ENCODE data around the gene ZBTB5.
A peak's percentile ranks its signal among the peaks of the same experiment; 100 is the strongest.
"Not testable (repeated sequence)": the region's sequence is repeated elsewhere in the genome, so short reads cannot be mapped to it uniquely, and the experiment has no call there.

The ZBTB5 gene

GRCh38 chr9:37406603-37407401, 58.4 kb downstream of the ZBTB5 start:
- no peak for DNase-seq (ENCODE audit: low spot score)

DNA sequence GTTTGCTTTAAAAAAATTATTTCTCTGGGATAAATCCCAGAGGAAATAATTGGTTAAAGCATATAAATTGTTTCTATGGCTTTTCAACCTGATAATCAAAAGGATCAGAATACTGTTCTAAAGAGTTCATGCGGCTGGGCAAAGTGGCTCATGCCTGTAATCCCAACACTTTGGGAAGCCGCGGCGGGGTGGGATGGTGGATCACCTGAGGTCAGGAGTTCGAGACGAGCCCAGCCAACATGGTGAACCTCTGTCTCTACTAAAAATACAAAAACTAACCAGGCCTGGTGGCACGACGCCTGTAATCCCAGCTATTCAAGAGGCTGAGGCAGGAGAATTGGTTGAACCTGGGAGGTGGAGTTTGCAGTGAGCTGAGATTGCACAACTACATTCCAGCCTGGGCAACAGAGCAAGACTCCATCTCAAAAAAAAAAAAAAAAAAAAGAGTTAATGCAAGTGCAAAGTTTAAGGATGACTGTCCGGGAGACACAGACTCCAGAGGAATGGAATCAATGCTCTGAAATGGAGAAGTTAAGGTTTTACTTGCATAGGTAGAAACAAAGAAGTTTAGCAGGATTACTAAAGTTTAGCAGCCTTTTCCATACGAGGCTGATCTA, 59.4 kb downstream of the ZBTB5 start:
- DNase-seq (ENCODE audit: low spot score) = no peak

GRCh38 chr9:37405350-37405749, 59.9 kb downstream of the ZBTB5 start:
- DNase-seq (ENCODE audit: low spot score) = no peak

DNA sequence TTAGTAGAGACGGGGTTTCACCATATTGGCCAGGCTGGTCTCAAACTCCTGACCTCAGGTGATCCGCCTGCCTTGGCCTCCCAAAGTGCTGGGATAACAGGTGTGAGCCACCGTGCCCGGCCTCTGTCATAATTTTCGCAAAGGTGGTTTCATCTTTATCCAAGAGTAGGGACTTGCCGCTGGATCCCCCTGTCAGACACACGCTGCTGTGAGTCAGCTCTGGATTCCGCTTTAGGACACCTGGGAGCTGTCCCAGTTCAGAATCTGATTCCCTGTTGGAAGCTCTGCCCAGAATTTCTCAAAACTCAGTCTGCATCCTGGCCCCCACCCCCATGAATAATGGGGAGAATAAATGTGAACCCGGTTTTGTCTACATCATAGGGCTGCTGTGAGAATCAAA, 60.7 kb downstream of the ZBTB5 start:
- no peak for DNase-seq (ENCODE audit: low spot score)

GRCh38 chr9:37399336-37399735, 65.9 kb downstream of the ZBTB5 start:
- DNase-seq (ENCODE audit: low spot score) = no peak

GRCh38 chr9:37398464-37399025, 66.7 kb downstream of the ZBTB5 start:
- no peak for DNase-seq (ENCODE audit: low spot score)

DNA sequence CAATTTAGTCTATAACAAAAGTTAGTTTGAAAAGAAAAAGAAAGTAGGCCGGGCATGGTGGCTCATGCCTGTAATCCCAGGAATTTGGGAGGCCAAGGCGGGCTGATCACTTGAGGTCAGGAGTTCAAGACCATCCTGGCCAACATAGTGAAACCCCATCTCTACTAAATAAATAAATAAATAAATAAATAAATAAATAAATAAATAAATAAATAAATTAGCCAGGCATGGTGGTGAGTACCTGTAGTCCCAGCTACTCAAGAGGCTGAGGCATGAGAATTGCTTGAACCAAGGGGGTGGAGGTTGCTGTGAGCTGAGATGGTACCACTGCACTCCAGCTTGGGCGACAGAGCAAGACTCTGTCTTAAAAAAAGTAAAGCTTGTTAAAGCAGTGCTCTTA, 67.3 kb downstream of the ZBTB5 start:
- DNase-seq (ENCODE audit: low spot score) = not testable (repeated sequence)

DNA sequence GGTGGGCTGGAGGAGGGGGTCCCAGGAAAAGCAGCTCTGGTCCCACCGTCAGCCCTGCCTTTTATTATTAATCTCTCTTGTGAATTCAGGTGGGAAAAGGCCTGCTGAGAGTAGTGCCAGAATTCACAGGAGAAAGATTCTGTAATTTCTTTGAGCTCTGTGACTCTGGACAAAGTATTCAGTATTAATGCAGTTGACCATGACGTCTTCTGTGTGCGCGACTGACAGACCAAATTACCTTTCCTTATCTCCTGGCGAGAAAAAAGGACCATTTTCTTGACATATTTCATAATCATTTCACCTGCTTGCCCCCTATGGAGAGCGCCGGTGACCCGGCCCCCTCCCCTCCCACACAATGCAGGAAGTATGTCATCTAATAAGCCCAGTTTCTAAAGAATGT, 69.6 kb downstream of the ZBTB5 start:
- no peak for DNase-seq (ENCODE audit: low spot score)

DNA sequence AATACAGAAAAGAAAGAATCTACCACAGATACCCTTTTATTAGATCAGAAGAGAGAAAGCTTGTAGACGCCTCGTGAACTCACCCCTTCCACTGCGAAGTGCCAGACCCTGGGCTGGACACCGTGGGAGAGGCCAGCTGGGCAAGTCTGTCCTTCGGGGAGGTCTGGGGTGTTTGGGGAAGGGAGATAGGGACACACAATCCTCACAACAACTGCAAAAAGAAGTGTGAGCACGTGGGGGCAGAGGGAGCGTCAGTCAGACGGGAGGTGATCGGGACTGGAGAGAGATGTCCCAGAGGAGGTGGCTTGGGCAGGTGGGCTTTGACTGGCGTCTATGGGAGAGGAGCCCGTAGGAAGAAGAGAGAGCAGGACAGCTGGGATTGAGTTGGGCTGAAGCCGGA, 70.0 kb downstream of the ZBTB5 start:
- DNase-seq (ENCODE audit: low spot score) = no peak

DNA sequence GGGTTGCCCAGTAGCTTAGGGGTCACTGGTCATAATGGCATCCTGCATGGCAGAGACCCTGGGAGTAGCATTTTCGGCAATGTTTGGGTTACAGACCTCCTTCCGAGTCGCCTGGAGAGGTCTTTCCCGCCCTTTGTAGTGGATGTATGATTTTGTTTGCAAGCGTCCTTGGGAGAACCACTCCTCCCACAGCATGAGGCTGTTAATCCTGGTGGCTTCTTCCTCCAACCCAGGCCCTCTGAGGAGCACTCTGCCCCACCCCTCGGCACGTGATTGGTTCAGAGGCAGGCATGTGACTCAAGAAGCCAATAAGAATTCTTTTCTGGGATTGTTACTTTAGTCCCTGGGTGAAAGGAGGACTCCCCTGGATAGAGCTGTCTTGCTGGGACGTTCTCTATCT, 73.0 kb downstream of the ZBTB5 start:
- no peak for DNase-seq (ENCODE audit: low spot score)

GRCh38 chr9:37390759-37391158, 74.5 kb downstream of the ZBTB5 start:
- DNase-seq (ENCODE audit: low spot score) = peak; percentile 76
